H9 (cell line): ENCODE results near the gene PROSER1. TPM values are rescaled to one million over a fixed set of nuclear protein-coding genes. Genes with fewer than 3 reads are reported as not detected.

Experiments
- DNase-seq: peaks from one replicate; pipeline ENCODE4 v3.0.0-alpha.2; 2017
- H2AFZ ChIP-seq: one replicate; pipeline ENCODE4 v1.6.1; 2013; ENCODE audit warnings: mild to moderate bottlenecking, low read length, control low read depth, moderate library complexity
- H2AK5ac ChIP-seq: 2 replicates; pipeline ENCODE4 v1.6.1; 2013; ENCODE audit warnings: low read length, control low read depth, mixed read lengths; ENCODE audit not compliant: insufficient read length
- H2BK120ac ChIP-seq: one replicate; pipeline ENCODE4 v1.6.1; 2013; ENCODE audit warnings: low read depth, mild to moderate bottlenecking, low read length, control low read depth, inconsistent platforms; ENCODE audit not compliant: poor library complexity, severe bottlenecking
- H2BK12ac ChIP-seq: 2 replicates; pipeline ENCODE4 v1.6.1; 2013; ENCODE audit warnings: low read length, control low read depth, mixed read lengths, low read depth; ENCODE audit not compliant: insufficient read length
- H2BK15ac ChIP-seq: 2 replicates; pipeline ENCODE4 v1.6.1; 2013; ENCODE audit warnings: low read depth, low read length, control low read depth
- H2BK20ac ChIP-seq: one replicate; pipeline ENCODE4 v1.6.1; 2013; ENCODE audit warnings: low read depth, mild to moderate bottlenecking, low read length, control low read depth, inconsistent platforms; ENCODE audit not compliant: poor library complexity, severe bottlenecking
- H2BK5ac ChIP-seq: 2 replicates; pipeline ENCODE4 v1.6.1; 2013; ENCODE audit warnings: low read length, control low read depth, mixed read lengths; ENCODE audit not compliant: insufficient read length
- H3K14ac ChIP-seq: 2 replicates; pipeline ENCODE4 v1.6.1; 2013; ENCODE audit warnings: low read length, control low read depth; ENCODE audit not compliant: insufficient read depth
- H3K18ac ChIP-seq: 2 replicates; pipeline ENCODE4 v1.6.1; 2013; ENCODE audit warnings: low read depth, mild to moderate bottlenecking, mixed read lengths, low read length, control low read depth; ENCODE audit not compliant: insufficient read length
- H3K23ac ChIP-seq: 2 replicates; pipeline ENCODE4 v1.6.1; 2013; ENCODE audit warnings: low read length, control low read depth, mixed read lengths, low read depth; ENCODE audit not compliant: insufficient read length
- H3K23me2 ChIP-seq: 2 replicates; pipeline ENCODE4 v1.6.1; 2013; ENCODE audit warnings: low read depth, mild to moderate bottlenecking, mixed read lengths, low read length, control low read depth; ENCODE audit not compliant: insufficient read length, poor library complexity, severe bottlenecking
- H3K27ac ChIP-seq: 2 replicates; pipeline ENCODE4 v1.5.1; 2013; ENCODE audit warnings: low read length, control low read depth, mixed read lengths, low read depth; ENCODE audit not compliant: insufficient read length
- H3K27me3 ChIP-seq: 2 replicates; pipeline ENCODE4 v1.6.1; 2013; ENCODE audit warnings: low read length, control low read depth, inconsistent platforms; ENCODE audit not compliant: insufficient read depth
- H3K4ac ChIP-seq: 2 replicates; pipeline ENCODE4 v1.6.1; 2013; ENCODE audit warnings: low read depth, mild to moderate bottlenecking, control low read depth, inconsistent platforms, low read length, moderate library complexity
- H3K4me1 ChIP-seq: 2 replicates; pipeline ENCODE4 v1.6.1; 2013; ENCODE audit warnings: low read length, control low read depth, inconsistent platforms; ENCODE audit not compliant: insufficient read depth
- H3K4me2 ChIP-seq: 2 replicates; pipeline ENCODE4 v1.6.1; 2013; ENCODE audit warnings: low read length, control low read depth, mixed read lengths; ENCODE audit not compliant: insufficient read length, insufficient read depth
- H3K56ac ChIP-seq: 2 replicates; pipeline ENCODE4 v1.6.1; 2013; ENCODE audit warnings: low read depth, mild to moderate bottlenecking, mixed read lengths, low read length, control low read depth; ENCODE audit not compliant: insufficient read length
- H3K79me1 ChIP-seq: 2 replicates; pipeline ENCODE4 v1.6.1; 2013; ENCODE audit warnings: low read depth, mild to moderate bottlenecking, moderate library complexity, low read length, control low read depth, inconsistent platforms; ENCODE audit not compliant: insufficient read depth, poor library complexity, severe bottlenecking
- H3K79me2 ChIP-seq: 2 replicates; pipeline ENCODE4 v1.6.1; 2013; ENCODE audit warnings: low read length, control low read depth, inconsistent platforms; ENCODE audit not compliant: insufficient read depth
- H3K9ac ChIP-seq: 2 replicates; pipeline ENCODE4 v1.6.1; 2013; ENCODE audit warnings: low read length, control low read depth, mixed read lengths; ENCODE audit not compliant: insufficient read length; ENCODE audit errors: extremely low read depth
- H3K9me3 ChIP-seq: one replicate; pipeline ENCODE4 v1.6.1; 2013; ENCODE audit warnings: low read depth, low read length, inconsistent platforms; ENCODE audit not compliant: control insufficient read depth
- H3T11ph ChIP-seq: one replicate; pipeline ENCODE4 v1.6.1; 2013; ENCODE audit warnings: mild to moderate bottlenecking, low read length, control low read depth, inconsistent platforms
- H4K20me1 ChIP-seq: one replicate; pipeline ENCODE4 v1.6.1; 2013; ENCODE audit not compliant: control insufficient read depth, insufficient read length, insufficient read depth
- H4K5ac ChIP-seq: 2 replicates; pipeline ENCODE4 v1.6.1; 2013; ENCODE audit warnings: low read depth, mild to moderate bottlenecking, mixed read lengths, low read length, control low read depth; ENCODE audit not compliant: insufficient read length
- H4K8ac ChIP-seq: replicated peaks from 2 replicates; pipeline ENCODE4 v1.6.1; 2013; ENCODE audit warnings: low read length, control low read depth, mixed read lengths, low read depth; ENCODE audit not compliant: insufficient read length
- H4K91ac ChIP-seq: 2 replicates; pipeline ENCODE4 v1.6.1; 2013; ENCODE audit warnings: low read depth, mild to moderate bottlenecking, moderate library complexity, mixed read lengths, low read length, control low read depth; ENCODE audit not compliant: insufficient read length
- H3K27ac Mint-ChIP-seq, 3 experiments: 2 replicates in 2 of 3; 3 replicates in 1 of 3; pipeline ENCODE4 v1.8.0; 2020 to 2021; ENCODE audit warnings: mixed read lengths in 3 of 3, mild to moderate bottlenecking in 1 of 3, moderate library complexity in 1 of 3
- H3K27me3 Mint-ChIP-seq: 2 replicates; pipeline ENCODE4 v1.8.0; 2021; ENCODE audit warnings: low read depth, mild to moderate bottlenecking, moderate library complexity, mixed read lengths
- H3K36me3 Mint-ChIP-seq, 3 experiments: 2 replicates in 2 of 3; 3 replicates in 1 of 3; pipeline ENCODE4 v1.8.0; 2020 to 2021; ENCODE audit warnings: low read depth in 3 of 3, mixed read lengths in 3 of 3; ENCODE audit not compliant: insufficient read depth in 1 of 3
- H3K4me1 Mint-ChIP-seq, 2 experiments: 2 replicates each; pipeline ENCODE4 v1.8.0; 2020; ENCODE audit warnings: mixed read lengths in 2 of 2
- H3K4me3 Mint-ChIP-seq, 2 experiments: 2 replicates in 1 of 2; 3 replicates in 1 of 2; pipeline ENCODE4 v1.8.0; 2020 to 2021; ENCODE audit warnings: mild to moderate bottlenecking in 2 of 2, mixed read lengths in 2 of 2, moderate library complexity in 1 of 2
- H3K9me3 Mint-ChIP-seq, 2 experiments: 2 replicates in 1 of 2; 3 replicates in 1 of 2; pipeline ENCODE4 v1.8.0; 2020; ENCODE audit warnings: mild to moderate bottlenecking in 2 of 2, mixed read lengths in 2 of 2, moderate library complexity in 1 of 2
- CTCF ChIP-seq: fragments of 200-600 bp; sonication (generic); conservative IDR thresholded peaks from 3 replicates; pipeline ENCODE4 v1.8.0; 2021; ENCODE audit warnings: antibody characterized with exemption, mild to moderate bottlenecking
- WGBS: extraction: QIAGEN DNeasy Blood & Tissue Kit; methylation state at CpG from one replicate; pipeline ENCODE4 v1.1.7; 2013; ENCODE audit warnings: missing lambda C conversion rate, low lambda C conversion rate, mixed read lengths; ENCODE audit not compliant: insufficient read length; ENCODE audit errors: extremely low coverage; 5-methylcytosine and 5-hydroxymethylcytosine counted together
- total RNA-seq: library from RNA; stranded (reverse); gene quantifications from 2 replicates; pipeline ENCODE4 v1.2.1, GENCODE V29; 2021

PROSER1 gene
- total RNA-seq, 1 experiment from 2014 or later, result 84.6 TPM

GRCh38 chr13:39035204-39035603, 2.7 kb downstream of the PROSER1 start:
- H2BK5ac ChIP-seq, result no peak overlapping the region
- no peak overlapping the region for H2BK12ac ChIP-seq
- H3T11ph ChIP-seq, result no peak overlapping the region
- H3K79me1 ChIP-seq, result peaks cover 6% of the 10 kb centered on the region
- TF ChIP-seq CTCF, result no peak
- H2BK20ac ChIP-seq, result no peak overlapping the region
- Mint-ChIP-seq H3K9me3 (no peaks in the 10 kb centered on the region), H3K27ac (peak overlapping the region in 1 of 3 experiments; percentile 61; a peak in 2 of 7 replicates), H3K4me3 (peak overlapping the region; percentile 90 to 93), H3K4me1 (peaks cover 34 to 39% of the 10 kb centered on the region in 2 experiments), H3K36me3 (peaks cover 4 to 15% (median 11%) of the 10 kb centered on the region in 3 experiments; a peak in 6 of 7 replicates), H3K27me3 (no peaks in the 10 kb centered on the region)
- no peak overlapping the region for H3K27ac ChIP-seq
- H3K4me2 ChIP-seq, result peak overlapping the region; percentile 95
- H4K20me1 ChIP-seq, result no peaks in the 10 kb centered on the region
- no peak overlapping the region for H3K56ac ChIP-seq
- H3K79me2 ChIP-seq, result peaks cover 41% of the 10 kb centered on the region
- no CpG with 5 or more reads among the region's 2 CpGs for WGBS
- no peaks in the 10 kb centered on the region for H3K9me3 ChIP-seq
- no peak overlapping the region for H2BK15ac ChIP-seq
- H3K23me2 ChIP-seq, result peaks cover 9% of the 10 kb centered on the region
- no peak overlapping the region for H4K5ac ChIP-seq
- H2AK5ac ChIP-seq, result no peak overlapping the region
- H3K14ac ChIP-seq, result no peak overlapping the region
- H4K91ac ChIP-seq, result no peak overlapping the region
- peak overlapping the region; percentile 33 for H3K9ac ChIP-seq
- H3K18ac ChIP-seq, result no peak overlapping the region
- H3K4ac ChIP-seq, result no peak overlapping the region
- H4K8ac ChIP-seq, result no peak overlapping the region
- H2AFZ ChIP-seq, result no peak overlapping the region
- no peaks in the 10 kb centered on the region for H3K27me3 ChIP-seq
- no peak for DNase-seq
- no peaks in the 10 kb centered on the region for H3K4me1 ChIP-seq
- no peak overlapping the region for H2BK120ac ChIP-seq
- no peak overlapping the region for H3K23ac ChIP-seq
